HTR-8/SVneo (cell line): ENCODE data around the gene HIVEP2.

Source experiments
- DNase-seq: peaks from one replicate; pipeline ENCODE4 v3.0.0; 2011; ENCODE audit warnings: low spot score, mixed read lengths; ENCODE audit not compliant: insufficient read length
- FAIRE-seq: peaks from 2 replicates; lab custom pipeline; 2011; peaks lifted over from hg19 to GRCh38; lab: Jason Lieb, UNC

The HIVEP2 gene

DNA sequence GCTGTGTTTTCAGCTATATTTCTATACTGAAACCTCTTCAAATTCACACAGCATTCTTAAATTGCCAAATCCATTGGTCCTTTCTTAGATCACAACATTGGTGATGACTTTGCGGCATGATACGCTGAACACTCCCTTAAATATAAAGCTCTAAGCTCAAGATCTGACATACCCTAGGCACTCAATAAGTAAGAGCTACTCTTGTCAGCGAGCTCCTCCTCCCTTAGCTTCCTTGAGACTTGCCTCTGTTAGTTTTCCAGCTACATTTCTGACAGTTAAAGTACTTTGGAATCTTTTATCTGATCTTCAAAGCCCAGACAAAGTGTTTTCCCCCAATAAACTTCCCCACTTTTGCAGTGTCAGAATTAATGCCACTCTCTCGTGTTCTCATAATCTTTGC is 117.0 kb downstream of the HIVEP2 start:
- FAIRE-seq (no peak), DNase-seq (no peak)

DNA sequence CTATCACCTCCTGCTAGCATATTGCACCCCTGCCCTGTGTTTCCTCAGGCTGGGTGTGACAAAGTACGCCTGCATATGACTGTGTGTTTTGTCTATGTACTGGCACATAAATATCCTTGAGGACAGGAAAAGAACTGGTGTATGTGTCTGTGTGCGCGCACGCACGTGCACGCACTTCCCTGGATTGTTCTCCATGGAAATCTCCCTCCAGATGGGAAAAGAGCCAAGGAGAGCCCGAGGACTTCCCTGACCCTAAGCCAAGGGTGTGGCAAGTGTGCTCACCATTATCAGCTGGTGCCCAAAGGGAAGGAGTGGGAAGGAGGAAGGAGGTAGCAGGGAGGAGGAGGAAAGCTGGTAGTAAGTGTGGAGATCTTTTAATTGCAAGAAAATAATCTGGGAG is 117.6 kb downstream of the HIVEP2 start:
- FAIRE-seq = no peak
- no peak for DNase-seq

DNA sequence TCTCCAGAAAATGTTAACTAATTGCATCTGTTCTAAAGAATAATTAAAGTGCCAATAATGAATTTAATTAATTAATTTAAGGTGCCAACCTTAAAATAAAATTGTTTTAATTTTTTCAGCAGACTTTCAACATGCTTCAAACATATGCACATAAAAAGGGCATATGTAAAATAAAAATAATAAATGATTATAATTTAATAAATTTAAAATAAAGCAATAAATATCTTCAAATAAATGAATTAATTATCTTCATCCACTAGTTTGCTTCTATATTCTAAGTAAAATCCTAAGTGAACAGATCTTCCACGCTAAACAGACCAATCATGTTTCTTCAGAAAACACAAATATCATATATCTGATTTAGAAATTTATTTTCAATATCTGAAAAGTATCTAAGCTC is 119.2 kb downstream of the HIVEP2 start:
- DNase-seq = no peak
- FAIRE-seq = no peak

DNA sequence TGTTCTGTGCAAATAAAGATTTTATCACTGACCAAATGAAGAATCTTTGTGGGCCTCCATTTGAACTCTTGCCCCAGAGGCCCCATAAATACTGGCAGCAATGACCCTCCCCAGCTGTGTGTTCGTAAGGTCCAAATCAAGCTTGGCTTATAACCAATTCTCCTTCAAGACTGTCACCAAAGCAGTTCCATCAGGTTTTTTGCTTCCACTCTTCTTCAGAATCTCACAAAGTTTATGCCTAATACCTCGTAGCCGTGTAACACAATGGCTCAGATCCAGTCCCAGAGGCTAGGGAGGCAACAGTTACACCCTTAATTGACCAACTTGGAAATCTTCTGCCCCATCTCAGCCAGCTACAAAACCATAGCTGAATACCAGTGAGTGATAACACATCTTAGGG is 120.5 kb downstream of the HIVEP2 start:
- FAIRE-seq (no peak), DNase-seq (no peak)

DNA sequence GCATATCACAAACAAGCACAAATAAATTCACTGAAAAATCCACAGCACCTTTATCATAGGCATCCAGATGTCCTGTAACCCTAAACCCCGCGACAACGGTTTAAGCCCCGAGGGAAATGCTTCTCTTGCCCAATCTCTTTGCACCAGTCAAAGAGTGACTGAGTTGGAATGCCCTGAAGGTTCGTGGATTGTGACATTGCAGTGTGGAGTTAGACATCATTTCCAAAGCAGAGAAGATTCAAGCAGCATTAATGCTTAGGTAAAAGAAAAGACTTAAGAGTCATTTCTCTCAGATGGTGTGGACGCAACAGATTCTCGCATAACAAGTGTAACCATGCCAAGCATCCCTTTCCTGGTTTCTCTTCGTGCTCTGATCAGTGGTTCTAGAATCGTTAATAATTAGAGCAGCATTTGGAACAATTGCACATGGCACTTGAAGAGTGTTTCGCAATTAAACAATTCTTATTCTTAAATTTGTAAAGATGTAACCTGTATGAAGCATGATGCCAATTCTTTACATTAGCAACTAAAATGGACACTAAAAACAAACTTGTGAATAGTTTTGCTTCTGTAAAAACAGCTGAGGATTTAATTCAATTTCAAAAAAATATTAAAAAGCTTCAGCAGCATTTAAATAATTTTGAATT is 121.6 kb downstream of the HIVEP2 start:
- FAIRE-seq (no peak), DNase-seq (no peak)

DNA sequence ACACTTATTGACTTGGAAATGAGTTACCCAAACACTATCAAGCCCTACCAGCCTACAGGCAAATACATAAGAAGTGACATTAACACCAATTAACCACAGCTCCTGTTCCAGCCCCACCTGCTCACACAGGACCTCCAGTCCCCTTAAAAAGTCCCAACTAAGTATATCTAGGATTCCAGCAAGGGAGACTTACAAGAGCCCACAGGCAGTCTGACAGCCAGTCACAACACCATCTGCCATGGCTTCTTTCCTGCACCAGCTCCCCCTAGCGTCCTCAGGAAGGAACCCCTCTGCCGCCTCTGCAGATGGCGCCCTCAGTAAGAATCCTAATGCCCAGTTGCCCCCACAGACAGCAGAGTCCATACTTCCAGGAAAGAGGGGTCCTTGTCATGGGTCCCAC is 122.1 kb downstream of the HIVEP2 start:
- FAIRE-seq (no peak), DNase-seq (no peak)

DNA sequence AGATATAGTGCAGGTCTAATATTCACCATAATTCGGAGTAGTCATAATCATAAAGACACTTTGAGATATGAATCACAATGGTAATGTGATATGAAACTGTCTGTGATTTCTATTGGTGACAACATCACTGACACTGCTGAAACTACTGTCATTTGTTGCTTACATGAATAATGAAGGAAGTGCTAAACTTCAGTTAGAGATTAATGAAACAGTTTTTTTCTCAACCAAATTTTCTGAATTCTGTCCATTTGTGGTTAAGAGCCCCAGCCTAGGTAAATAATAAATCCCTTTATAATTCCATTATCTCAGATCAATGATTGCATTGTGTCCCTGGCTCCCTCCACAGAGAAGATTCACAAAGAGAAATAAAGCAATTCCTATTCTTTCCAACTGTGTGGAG is 122.6 kb downstream of the HIVEP2 start:
- FAIRE-seq (no peak), DNase-seq (no peak)

DNA sequence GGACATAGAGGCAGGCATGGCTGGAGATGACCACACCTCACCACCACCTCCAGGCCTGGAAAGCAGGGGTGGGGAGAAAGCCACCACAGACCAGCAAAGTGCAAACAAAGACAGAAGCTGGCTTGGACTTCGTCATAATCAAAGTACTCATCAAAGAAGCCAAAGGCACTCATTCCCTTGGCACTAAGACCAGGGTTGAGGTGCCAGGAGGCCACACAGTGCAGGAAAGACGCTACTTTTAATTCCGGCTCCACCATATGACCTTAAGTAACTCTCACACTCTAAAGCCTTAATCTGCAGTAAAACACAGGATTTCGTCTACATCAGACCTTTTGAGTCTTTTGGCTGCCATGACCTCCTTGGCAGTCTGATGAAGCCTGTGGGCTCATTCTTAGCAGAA is 123.1 kb downstream of the HIVEP2 start:
- FAIRE-seq = no peak

DNA sequence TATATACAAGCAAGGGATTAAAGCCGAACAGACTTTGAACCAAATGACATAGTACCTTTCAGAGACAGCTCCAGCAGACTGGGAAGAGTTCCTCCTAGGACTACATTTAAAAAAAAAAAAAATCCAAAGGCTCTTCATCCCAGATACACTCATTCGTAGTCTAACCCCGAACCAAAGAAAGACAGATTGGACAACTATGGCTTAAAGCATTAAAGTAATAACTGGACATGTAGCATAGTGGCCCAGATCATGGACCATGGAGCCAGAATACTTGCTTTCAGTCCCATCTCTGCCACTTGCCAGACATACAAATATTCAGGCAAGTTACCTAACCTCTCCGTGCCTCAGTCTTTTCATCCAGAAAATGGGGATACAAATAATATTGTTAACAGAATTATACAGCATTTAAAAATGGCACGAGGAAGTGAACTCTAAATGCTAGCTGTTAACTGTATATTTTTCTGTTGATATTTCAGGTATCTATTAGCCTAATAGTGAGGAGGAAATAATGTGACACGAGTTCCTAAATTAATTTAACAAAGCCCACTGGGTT is 123.7 kb downstream of the HIVEP2 start:
- FAIRE-seq (no peak), DNase-seq (no peak)

More for the DNA sequence above, 123.1 kb downstream of the HIVEP2 start:
- no peak for DNase-seq

DNA sequence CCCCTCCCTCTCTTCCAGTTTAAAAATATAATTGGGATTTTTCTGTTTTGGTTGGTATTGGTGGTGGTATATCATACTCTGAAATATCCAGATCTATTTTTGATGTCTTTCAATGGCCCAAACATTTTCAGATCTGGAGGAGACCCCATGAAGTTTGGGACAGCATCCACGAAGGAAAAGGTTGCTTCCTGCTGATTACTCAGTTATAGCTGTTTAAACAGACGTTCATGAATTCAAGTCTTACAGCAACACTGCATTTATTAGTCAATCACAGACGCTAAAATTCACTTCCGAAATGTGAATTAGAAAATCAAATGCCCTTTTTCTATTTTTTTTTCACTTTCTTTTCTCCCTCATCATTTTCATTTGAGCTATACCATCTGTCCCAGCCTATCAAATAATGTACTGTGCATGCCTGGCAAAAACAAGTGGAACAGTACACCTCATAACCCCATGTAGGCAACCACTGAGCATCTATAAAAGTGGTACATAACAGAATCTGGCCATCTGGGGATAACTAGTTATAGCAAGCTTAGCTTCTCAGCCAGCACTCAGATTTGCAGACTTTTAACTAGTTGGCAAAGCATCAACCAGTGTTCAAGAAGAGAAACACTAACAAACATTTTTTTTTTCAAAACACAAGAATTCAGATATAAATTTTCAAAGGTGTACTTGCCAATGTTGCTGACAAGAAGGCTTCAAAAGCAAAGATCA is 124.5 kb downstream of the HIVEP2 start:
- FAIRE-seq (no peak), DNase-seq (no peak)

DNA sequence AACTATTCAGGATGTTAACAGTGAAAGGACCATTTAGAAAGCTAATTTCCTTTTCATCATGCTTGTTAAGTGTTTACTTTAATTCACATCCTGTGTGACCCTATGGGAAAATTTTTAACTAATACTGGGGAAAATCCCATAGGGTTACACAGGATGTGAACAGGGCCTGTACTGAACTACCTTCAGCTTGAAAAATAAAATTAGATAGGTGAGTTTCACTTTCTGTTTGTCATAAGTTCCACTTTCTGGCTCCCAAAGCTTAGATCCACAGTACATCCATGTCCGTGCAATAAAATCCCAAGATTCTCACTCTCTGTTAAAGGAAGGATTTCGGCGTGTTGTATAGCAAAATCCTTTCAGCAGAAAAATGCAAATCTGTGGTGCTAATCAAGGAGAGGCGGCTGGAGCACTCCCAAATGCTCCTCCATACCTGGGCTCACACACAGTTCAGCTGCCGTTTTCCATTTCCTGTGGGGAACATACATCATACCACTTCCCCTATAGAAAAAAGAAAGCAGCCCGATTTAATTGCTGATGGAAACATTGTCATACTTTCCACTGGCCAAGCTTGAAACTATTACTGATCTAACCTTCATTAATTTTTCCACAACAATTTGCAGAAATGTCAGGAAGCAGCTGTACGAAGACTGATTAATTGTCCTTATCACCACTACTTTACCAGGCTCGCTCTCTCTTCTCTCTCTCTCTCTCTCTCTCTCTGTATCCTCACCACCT is 125.2 kb downstream of the HIVEP2 start:
- FAIRE-seq (no peak), DNase-seq (no peak)

DNA sequence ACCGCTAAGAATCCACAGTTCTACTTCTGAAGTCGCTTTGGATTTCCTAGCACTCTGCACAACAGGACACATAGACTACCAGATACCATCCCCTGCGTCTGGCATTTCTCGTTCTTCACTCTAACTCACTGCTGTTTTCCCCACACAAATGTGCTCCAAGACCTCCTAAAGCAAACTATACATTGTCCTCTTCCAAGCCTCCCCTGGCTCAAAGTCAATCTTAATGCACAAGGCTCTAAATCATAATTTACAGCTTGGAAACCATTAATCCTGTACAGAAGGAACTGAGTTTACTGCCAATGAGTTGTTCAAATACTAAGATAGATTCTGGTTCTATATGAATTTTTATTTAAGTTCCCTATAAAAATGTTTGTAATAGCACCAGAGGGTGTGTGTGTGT is 128.5 kb downstream of the HIVEP2 start:
- DNase-seq = no peak
- no peak for FAIRE-seq

DNA sequence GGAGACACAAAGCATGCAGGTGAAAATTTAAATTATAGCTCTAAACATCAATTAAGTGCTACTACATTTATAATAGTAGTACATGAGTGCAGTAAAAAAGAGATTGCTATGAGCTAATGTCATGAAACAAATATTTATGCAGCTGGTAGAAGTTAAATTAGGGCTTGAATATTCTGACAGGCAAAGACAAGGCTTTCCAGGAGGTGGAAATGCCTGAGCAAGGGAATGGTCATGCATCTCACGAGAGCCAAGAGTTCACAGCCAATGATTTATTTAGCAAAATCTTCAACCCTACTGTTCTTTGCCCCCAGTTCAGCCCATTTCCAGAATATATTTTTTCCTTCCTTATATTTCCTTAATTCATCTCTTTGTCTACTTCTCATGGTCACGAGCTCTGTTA is 128.9 kb downstream of the HIVEP2 start:
- no peak for DNase-seq
- FAIRE-seq = no peak

DNA sequence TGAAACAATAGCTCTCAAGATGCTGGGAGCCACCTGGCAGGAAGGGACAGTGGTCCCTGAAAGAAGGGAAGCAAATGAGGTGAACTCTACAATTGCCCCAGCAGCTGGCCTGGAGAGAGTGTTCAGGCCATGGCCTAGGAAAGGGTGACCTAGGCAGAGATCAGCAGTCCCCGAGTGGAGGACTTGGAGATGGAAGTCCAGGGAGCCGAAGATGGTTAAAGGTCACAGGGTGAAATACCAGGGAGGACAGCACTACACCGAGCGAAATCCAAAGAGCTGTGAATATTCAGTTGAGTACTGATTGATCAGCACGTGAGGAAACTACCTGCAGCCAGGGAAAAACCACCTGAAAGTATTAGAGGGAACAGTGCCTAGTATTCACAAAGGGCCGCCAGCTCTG is 133.1 kb downstream of the HIVEP2 start:
- DNase-seq = no peak
- FAIRE-seq = no peak

DNA sequence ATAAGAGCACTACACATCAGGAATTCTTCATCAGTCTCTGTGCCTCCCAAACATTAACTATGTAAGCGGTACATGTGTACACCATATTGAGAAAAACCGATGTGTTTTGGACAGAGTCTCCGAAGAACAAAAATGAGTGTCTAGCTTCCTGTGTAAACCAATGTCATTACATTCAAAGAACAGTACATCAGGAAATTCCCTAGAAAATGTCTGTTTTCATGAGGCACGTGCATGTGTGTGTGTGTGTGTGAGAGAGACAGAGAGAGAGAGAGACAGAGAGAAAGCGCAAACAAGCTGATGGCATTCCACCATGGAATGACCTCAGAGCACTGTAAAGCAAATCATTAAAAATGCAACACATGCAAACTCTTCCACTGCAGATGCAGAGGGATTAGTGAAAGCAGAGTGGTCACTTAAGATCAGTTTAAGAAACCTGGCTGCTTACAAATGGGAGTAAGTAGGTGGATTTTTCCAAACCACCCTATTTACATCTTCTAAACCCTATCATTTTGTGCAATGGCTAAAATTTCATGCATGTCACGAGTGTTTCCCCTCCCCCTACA is 133.9 kb downstream of the HIVEP2 start:
- FAIRE-seq = no peak
- DNase-seq = no peak

DNA sequence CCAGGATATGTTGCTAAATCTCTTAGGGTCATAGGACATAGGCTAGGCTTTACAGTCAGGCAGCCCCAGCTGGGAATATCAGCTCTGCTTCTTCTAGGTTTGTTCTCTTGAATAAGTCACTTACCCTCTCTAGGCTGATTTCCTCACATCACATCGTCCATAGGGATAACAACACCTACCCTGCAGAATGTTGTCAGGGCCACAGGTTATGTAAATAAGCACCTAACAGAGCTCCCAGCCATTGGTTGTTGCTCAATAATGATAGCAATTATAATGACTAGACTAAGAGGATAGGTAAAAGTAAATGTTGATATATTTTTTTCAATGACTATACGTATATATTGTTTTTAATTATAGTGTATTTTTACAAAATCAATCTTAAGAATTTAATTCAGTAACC is 135.0 kb downstream of the HIVEP2 start:
- DNase-seq (no peak), FAIRE-seq (no peak)

DNA sequence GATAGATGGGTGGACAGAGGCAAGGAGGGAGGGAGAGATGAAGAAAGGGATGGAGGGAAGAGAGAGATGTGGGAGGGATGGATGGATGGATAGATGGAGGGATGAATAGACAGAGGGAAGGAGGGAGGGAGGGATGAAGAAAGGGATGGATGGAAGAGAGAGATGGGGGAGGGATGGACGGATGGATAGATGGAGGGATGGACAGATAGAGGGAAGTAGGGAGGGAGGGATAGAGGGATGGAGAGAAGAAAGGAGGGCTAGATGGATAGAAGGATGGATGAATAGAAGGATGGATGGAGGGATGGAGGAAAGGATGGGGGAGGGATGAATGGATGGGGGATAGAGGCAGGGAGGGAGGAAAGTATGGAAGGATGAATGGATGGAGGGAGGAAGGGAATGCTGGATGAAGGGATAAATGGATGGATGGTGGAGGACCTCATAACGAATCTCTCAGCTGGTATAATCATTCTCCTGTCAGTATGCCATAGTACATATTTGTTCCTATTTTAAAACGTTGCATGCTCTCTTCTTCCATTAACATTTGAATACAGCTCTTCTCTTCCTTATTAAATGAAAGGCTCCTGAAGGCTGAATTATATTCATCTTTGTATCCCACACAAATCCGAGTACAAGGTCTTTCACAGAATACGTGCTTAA is 136.4 kb downstream of the HIVEP2 start:
- FAIRE-seq (no peak), DNase-seq (no peak)

DNA sequence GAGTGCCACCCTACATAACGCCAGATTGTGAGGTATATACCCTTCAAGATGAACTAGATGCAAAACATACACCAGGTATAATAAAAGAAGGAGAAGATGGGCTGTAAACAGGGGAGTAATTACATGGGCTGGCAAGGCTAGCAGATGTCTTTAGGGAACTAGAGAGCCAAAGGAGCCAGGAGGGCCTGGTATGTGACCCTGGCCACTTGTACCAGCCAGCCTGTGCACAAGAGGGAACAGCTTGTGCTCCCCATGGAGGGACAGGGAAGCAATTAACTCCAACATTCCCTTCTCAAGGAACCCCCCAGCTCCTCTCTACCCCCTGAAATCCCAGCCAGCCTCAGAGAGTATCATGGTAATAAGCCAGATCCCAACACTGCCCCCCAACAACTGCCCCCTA is 139.9 kb downstream of the HIVEP2 start:
- FAIRE-seq = no peak

DNA sequence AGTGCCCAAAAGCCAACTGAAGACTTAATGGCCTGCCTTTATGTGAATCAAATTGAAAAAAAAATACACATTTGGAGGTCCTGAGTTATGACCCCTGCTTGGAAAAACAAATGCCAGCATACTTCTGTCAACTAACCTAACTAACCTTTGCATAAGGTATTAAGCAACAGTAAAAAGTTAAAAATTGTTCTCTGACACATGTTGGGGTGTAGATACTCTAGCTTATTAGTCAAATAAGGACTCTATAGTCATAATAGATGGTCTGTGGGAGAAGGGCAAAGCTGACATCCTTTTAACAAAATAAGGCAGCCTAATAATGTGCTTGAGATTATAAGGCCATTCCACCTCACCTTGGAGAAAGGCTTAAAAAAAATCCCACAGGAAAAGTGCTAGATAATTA is 140.5 kb downstream of the HIVEP2 start:
- FAIRE-seq (no peak), DNase-seq (no peak)

More for the DNA sequence above, 139.9 kb downstream of the HIVEP2 start:
- no peak for DNase-seq

DNA sequence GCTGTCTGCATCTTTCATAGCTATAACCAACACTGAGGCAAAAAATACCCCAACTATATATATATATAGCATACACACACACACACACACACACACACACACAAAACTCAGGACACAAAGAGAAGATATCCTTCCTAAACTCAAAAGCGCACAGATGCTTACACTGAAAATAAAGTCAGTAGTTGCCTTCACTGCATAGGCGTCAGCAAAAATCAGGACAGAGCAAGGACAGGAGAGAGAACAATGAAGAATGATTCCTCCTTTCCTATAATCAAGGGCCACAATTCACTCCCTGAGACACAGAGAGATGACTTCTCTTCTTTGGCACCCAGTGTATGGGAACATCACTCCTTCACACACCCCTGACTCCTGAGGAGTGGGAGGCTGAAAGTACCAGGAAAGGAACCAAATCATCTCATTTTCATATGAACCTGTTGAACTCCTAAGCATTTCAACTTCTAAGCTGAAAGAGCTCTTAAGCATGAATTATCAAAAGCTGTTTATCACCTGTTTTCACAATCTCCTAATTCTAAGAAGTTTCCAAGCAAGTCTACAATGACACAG is 141.4 kb downstream of the HIVEP2 start:
- no peak for FAIRE-seq
- no peak for DNase-seq
